HG02870 (cell line): ENCODE data around the gene PITPNM1.
A peak's percentile ranks its signal among the peaks of the same experiment; 100 is the strongest.
"Not testable (repeated sequence)": the region's sequence is repeated elsewhere in the genome, so short reads cannot be mapped to it uniquely, and the experiment has no call there.

Experiments used
- ATAC-seq: cut with Tn5 transposase; IDR thresholded peaks from one replicate; pipeline ENCODE4 v1.9.1; 2021; ENCODE audit warnings: mild to moderate bottlenecking, moderate library complexity; ENCODE audit not compliant: unreplicated experiment

Gene PITPNM1

GRCh38 chr11:67468456-67468758 lies 36.8 kb downstream of the PITPNM1 start:
- ATAC-seq: no peak

- no peak for ATAC-seq
Measured at GRCh38 chr11:67468056-67468455, 37.1 kb downstream of the PITPNM1 start.

- no peak for ATAC-seq
Measured at GRCh38 chr11:67466962-67467771, 38.0 kb downstream of the PITPNM1 start.

- no peak for ATAC-seq
Measured at GRCh38 chr11:67466367-67466766, 38.8 kb downstream of the PITPNM1 start.

GRCh38 chr11:67465530-67465929 lies 39.6 kb downstream of the PITPNM1 start:
- ATAC-seq: not testable (repeated sequence)

GRCh38 chr11:67465189-67465510 lies 40.0 kb downstream of the PITPNM1 start:
- ATAC-seq: no peak

- ATAC-seq: peak; percentile 48
Measured at GRCh38 chr11:67464411-67465188, 40.6 kb downstream of the PITPNM1 start.

- ATAC-seq: no peak
Measured at GRCh38 chr11:67463680-67464410, 41.3 kb downstream of the PITPNM1 start.

GRCh38 chr11:67463186-67463585 lies 42.0 kb downstream of the PITPNM1 start:
- no peak for ATAC-seq

- ATAC-seq: no peak
Measured at GRCh38 chr11:67458266-67458665, 46.9 kb downstream of the PITPNM1 start.

GRCh38 chr11:67457453-67457852 lies 47.7 kb downstream of the PITPNM1 start:
- no peak for ATAC-seq

GRCh38 chr11:67456068-67456705 lies 49.0 kb downstream of the PITPNM1 start:
- ATAC-seq: no peak

- no peak for ATAC-seq
Measured at GRCh38 chr11:67455054-67455453, 50.1 kb downstream of the PITPNM1 start, which contains the start of gene CABP4. Gene CABP4, plus strand, starts transcription at chr11:67455354. Its CDS starts 70 bp downstream, at chr11:67455424.

- ATAC-seq: no peak
Measured at GRCh38 chr11:67453816-67454732, 51.1 kb downstream of the PITPNM1 start.

- ATAC-seq: no peak
Measured at GRCh38 chr11:67452141-67452952, 52.8 kb downstream of the PITPNM1 start, which contains the start of gene GPR152. Gene GPR152, minus strand, starts transcription at chr11:67452729. Its CDS starts 5 bp downstream, at chr11:67452724.

GRCh38 chr11:67451658-67451976 lies 53.5 kb downstream of the PITPNM1 start:
- no peak for ATAC-seq

- no peak for ATAC-seq
Measured at GRCh38 chr11:67450796-67451657, 54.1 kb downstream of the PITPNM1 start.

- no peak for ATAC-seq
Measured at GRCh38 chr11:67449116-67449844, 55.9 kb downstream of the PITPNM1 start.
